Femur (tissue), 1 donor: Measurements from ENCODE around the gene DIS3.
"Not testable (repeated sequence)": the region's sequence is repeated elsewhere in the genome, so short reads cannot be mapped to it uniquely, and the experiment has no call there.

Experiments
- DNase-seq: peaks from one replicate; pipeline ENCODE4 v3.0.0-alpha.2; 2017

DIS3 gene

GRCh38 chr13:72737033-72737432, 44.7 kb downstream of the DIS3 start:
- DNase-seq, result no peak

- DNase-seq, result no peak
These were observed 53.5 kb downstream of the DIS3 start for GRCh38 chr13:72728290-72728605.

- DNase-seq, result peak; percentile 98
These were observed 54.0 kb downstream of the DIS3 start, which contains the start of the genes BORA and MZT1 for GRCh38 chr13:72727417-72728289. BORA (plus strand) TSS chr13:72727923; CDS start chr13:72728941, 1,018 bp downstream. MZT1 (minus strand) TSS chr13:72727629; CDS start chr13:72727602, 27 bp downstream.

- peak; percentile 57 for DNase-seq
These were observed 54.8 kb downstream of the DIS3 start for GRCh38 chr13:72726726-72727416.

- not testable (repeated sequence) for DNase-seq
These were observed 55.5 kb downstream of the DIS3 start for GRCh38 chr13:72726185-72726584.

- no peak for DNase-seq
These were observed 64.9 kb downstream of the DIS3 start for GRCh38 chr13:72716776-72717175.
